HG03378 (cell line): Measurements from ENCODE around the gene YEATS2.
"Not testable (repeated sequence)": the region's sequence is repeated elsewhere in the genome, so short reads cannot be mapped to it uniquely, and the experiment has no call there.

Experiments used
- ATAC-seq: cut with Tn5 transposase; IDR thresholded peaks from one replicate; pipeline ENCODE4 v1.9.1; 2021; ENCODE audit warnings: mild to moderate bottlenecking, moderate library complexity; ENCODE audit not compliant: unreplicated experiment

Gene YEATS2

GRCh38 chr3:183697610-183698317 is at the start of gene YEATS2:
Gene YEATS2, plus strand, starts transcription at chr3:183697797. Its CDS starts 17,366 bp downstream, at chr3:183715163.
- peak; percentile 55 for ATAC-seq

GRCh38 chr3:183650554-183650953 is 47.0 kb upstream of the YEATS2 start:
- ATAC-seq: no peak

GRCh38 chr3:183653209-183654064 is 44.2 kb upstream of the YEATS2 start:
- no peak for ATAC-seq

GRCh38 chr3:183654727-183655126 is 42.9 kb upstream of the YEATS2 start:
- no peak for ATAC-seq

GRCh38 chr3:183662099-183662498 is 35.5 kb upstream of the YEATS2 start:
- no peak for ATAC-seq

GRCh38 chr3:183664913-183665381 is 32.6 kb upstream of the YEATS2 start:
- ATAC-seq: no peak

GRCh38 chr3:183680061-183680460 is 17.5 kb upstream of the YEATS2 start:
- no peak for ATAC-seq

- ATAC-seq: no peak
Observed at GRCh38 chr3:183687705-183688104, 9.9 kb upstream of the YEATS2 start.

- no peak for ATAC-seq
Observed at GRCh38 chr3:183688874-183689273, 8.7 kb upstream of the YEATS2 start.

- ATAC-seq: not testable (repeated sequence)
Observed at GRCh38 chr3:183689621-183690020, 8.0 kb upstream of the YEATS2 start.

- no peak for ATAC-seq
Observed at GRCh38 chr3:183690402-183690995, 7.1 kb upstream of the YEATS2 start.

GRCh38 chr3:183692436-183692835 is 5.2 kb upstream of the YEATS2 start:
- ATAC-seq: no peak

GRCh38 chr3:183695569-183696364 is 1.8 kb upstream of the YEATS2 start:
- ATAC-seq: no peak

GRCh38 chr3:183697123-183697609 is 431 bp upstream of the YEATS2 start:
- ATAC-seq: no peak

- peak; percentile 2 for ATAC-seq
Observed at GRCh38 chr3:183698318-183698751, 738 bp downstream of the YEATS2 start.

GRCh38 chr3:183698756-183699155 is 1.2 kb downstream of the YEATS2 start:
- no peak for ATAC-seq

- ATAC-seq: no peak
Observed at GRCh38 chr3:183699238-183699947, 1.8 kb downstream of the YEATS2 start.

- ATAC-seq: no peak
Observed at GRCh38 chr3:183701744-183702143, 4.1 kb downstream of the YEATS2 start.

- not testable (repeated sequence) for ATAC-seq
Observed at GRCh38 chr3:183703892-183704291, 6.3 kb downstream of the YEATS2 start.

- ATAC-seq: no peak
Observed at GRCh38 chr3:183710231-183710630, 12.6 kb downstream of the YEATS2 start.
